ENCODE measurements around the gene DGKI. TPM values are rescaled to one million over a fixed set of nuclear protein-coding genes. Genes with fewer than 3 reads are reported as not detected.
A peak's percentile ranks its signal among the peaks of the same experiment; 100 is the strongest.
"Not testable (repeated sequence)": the region's sequence is repeated elsewhere in the genome, so short reads cannot be mapped to it uniquely, and the experiment has no call there.

DGKI gene
- total and polyA plus RNA-seq, 10 donors = 0.03 to 1.0 (median 0.45) TPM

GRCh38 chr7:137454246-137454724 lies 392.5 kb downstream of the DGKI start:
- intact Hi-C loops (cut with DNase I; ENCODE audit: low total_unique reads) = loop anchor here (5.0 kb wide), 1 partner anchor 277 kb away; no protein-coding TSS in a partner anchor
- Histone ChIP-seq H3K27ac (no peak overlapping the region), H3K27me3 (replicated peaks in 1 of 7) (no peaks in the 10 kb centered on the region), H3K4me3 (no peak overlapping the region), H3K9me3 (no peaks in the 10 kb centered on the region), H3K36me3 (no peaks in the 10 kb centered on the region), H3K4me1 (peaks cover 0 to 3% (median 0%) of the 10 kb centered on the region in 6 donors)
- TF ChIP-seq CTCF (IDR thresholded peaks at IDR 0.05 in 8 of 11, conservative IDR thresholded peaks at IDR 0.05 in 3 of 11) (peak in 10 of 11 experiments; percentile 7 to 76 (median 60)), POLR2A (IDR thresholded peaks at IDR 0.05) (no peak), POLR2AphosphoS5 (IDR thresholded peaks at IDR 0.05) (no peak)
- 2 to 5% (median 4%) methylated on average over 5 of the region's 5 CpGs for WGBS, 5 donors
- no peak for DNase-seq

GRCh38 chr7:137453356-137453755 lies 393.4 kb downstream of the DGKI start:
- no peak overlapping the region for H3K27ac ChIP-seq
- peaks cover 0 to 3% (median 0%) of the 10 kb centered on the region in 6 donors for H3K4me1 ChIP-seq
- WGBS, 5 donors = 62 to 75% (median 66%) methylated on average over 2 of the region's 2 CpGs
- no peak overlapping the region for H3K4me3 ChIP-seq
- intact Hi-C loops (cut with DNase I; ENCODE audit: low total_unique reads) = loop anchor here (5.0 kb wide), 1 partner anchor 276 kb away; no protein-coding TSS in a partner anchor
- DNase-seq = no peak
- no peaks in the 10 kb centered on the region for H3K9me3 ChIP-seq
- H3K36me3 ChIP-seq = no peaks in the 10 kb centered on the region
- H3K27me3 ChIP-seq (replicated peaks in 1 of 7) = no peaks in the 10 kb centered on the region
- no peak for TF ChIP-seq POLR2A (IDR thresholded peaks at IDR 0.05)
- TF ChIP-seq POLR2AphosphoS5 (IDR thresholded peaks at IDR 0.05) = no peak
- no peak for TF ChIP-seq CTCF (IDR thresholded peaks at IDR 0.05 in 8 of 11, conservative IDR thresholded peaks at IDR 0.05 in 3 of 11)

- WGBS, 5 donors = 71 to 83% (median 80%) methylated on average over 4 of the region's 4 CpGs
- no peak for DNase-seq
- Histone ChIP-seq H3K27me3 (replicated peaks in 1 of 7) (peaks cover 0 to 6% (median 0%) of the 10 kb centered on the region in 7 donors), H3K36me3 (no peaks in the 10 kb centered on the region), H3K27ac (no peak overlapping the region), H3K4me3 (no peak overlapping the region), H3K9me3 (no peaks in the 10 kb centered on the region), H3K4me1 (peaks cover 0 to 2% (median 0%) of the 10 kb centered on the region in 6 donors)
- no peak for TF ChIP-seq POLR2A (IDR thresholded peaks at IDR 0.05)
- no peak for TF ChIP-seq CTCF (IDR thresholded peaks at IDR 0.05 in 8 of 11, conservative IDR thresholded peaks at IDR 0.05 in 3 of 11)
- TF ChIP-seq POLR2AphosphoS5 (IDR thresholded peaks at IDR 0.05) = no peak
- intact Hi-C loops (cut with DNase I; ENCODE audit: low total_unique reads) = no loop called here
Observed at GRCh38 chr7:137449016-137449415, 397.8 kb downstream of the DGKI start.

- H3K27me3 ChIP-seq (replicated peaks in 1 of 7); H3K27ac ChIP-seq; H3K4me1 ChIP-seq; H3K36me3 ChIP-seq; H3K9me3 ChIP-seq; DNase-seq; intact Hi-C loops (cut with DNase I; ENCODE audit: low total_unique reads); H3K4me3 ChIP-seq: not testable (repeated sequence)
- WGBS, 5 donors = 86 to 97% (median 89%) methylated on average over 1 of the region's 1 CpG
Observed at GRCh38 chr7:137448572-137448971, 398.2 kb downstream of the DGKI start.

All from spleen (tissue), 11 donors.